Activated B cell treated with CpG ODN at 0.5 μM for 24 hours (primary cell): ENCODE results near the gene FGFR1OP2. TPM values are rescaled to one million over a fixed set of nuclear protein-coding genes. Genes with fewer than 3 reads are reported as not detected.

ENCODE experiments used
- ATAC-seq: fragments of 200-7000 bp; cut with Tn5 transposase; one replicate; pipeline ENCODE4 v1.10.0; 2021; ENCODE audit warnings: low read depth, mild to moderate bottlenecking, moderate library complexity
- CTCF ChIA-PET: fragments of 350-600 bp; sonication (Branson Sonifier 250); formaldehyde crosslinking; loops from one replicate; lab custom pipeline; 2021; ENCODE audit warnings: antibody characterized with exemption; lab: Charles Lee
- POLR2A ChIA-PET: fragments of 350-600 bp; sonication (Branson Sonifier 250); formaldehyde crosslinking; loops from one replicate; lab custom pipeline; 2021; ENCODE audit warnings: antibody characterized with exemption; lab: Charles Lee
- DNase-seq: peaks from one replicate; pipeline ENCODE4 v3.0.0; 2022
- H3K27ac Mint-ChIP-seq: one replicate; pipeline ENCODE4 v1.8.0; 2020; ENCODE audit warnings: mixed read lengths
- H3K27me3 Mint-ChIP-seq: one replicate; pipeline ENCODE4 v1.8.0; 2021; ENCODE audit warnings: mixed read lengths
- H3K36me3 Mint-ChIP-seq: one replicate; pipeline ENCODE4 v1.8.0; 2021; ENCODE audit warnings: low read depth, mixed read lengths
- H3K4me1 Mint-ChIP-seq: one replicate; pipeline ENCODE4 v1.8.0; 2021; ENCODE audit warnings: mixed read lengths
- H3K4me3 Mint-ChIP-seq: one replicate; pipeline ENCODE4 v1.8.0; 2020; ENCODE audit warnings: mild to moderate bottlenecking, mixed read lengths
- H3K9me3 Mint-ChIP-seq: one replicate; pipeline ENCODE4 v1.8.0; 2020; ENCODE audit warnings: mixed read lengths
- intact Hi-C: fragments of 100-400 bp; cut with micrococcal nuclease; formaldehyde crosslinking; loops from one replicate; pipeline ENCODE4 v1.15.1; 2024
- total RNA-seq: library from RNA; stranded (reverse); gene quantifications from 2 replicates; pipeline ENCODE4 v1.2.3, GENCODE V29; 2022
- TF ChIP-seq, protein P1 (sequence below): fragments of 200-600 bp; IDR thresholded peaks from one replicate; pipeline ENCODE4 v1.8.0; 2022; ENCODE audit warnings: antibody characterized with exemption, mild to moderate bottlenecking

The FGFR1OP2 gene
- total RNA-seq, 1 donor from 2014 or later, result 45.0 TPM

- TF ChIP-seq, protein P1, sequence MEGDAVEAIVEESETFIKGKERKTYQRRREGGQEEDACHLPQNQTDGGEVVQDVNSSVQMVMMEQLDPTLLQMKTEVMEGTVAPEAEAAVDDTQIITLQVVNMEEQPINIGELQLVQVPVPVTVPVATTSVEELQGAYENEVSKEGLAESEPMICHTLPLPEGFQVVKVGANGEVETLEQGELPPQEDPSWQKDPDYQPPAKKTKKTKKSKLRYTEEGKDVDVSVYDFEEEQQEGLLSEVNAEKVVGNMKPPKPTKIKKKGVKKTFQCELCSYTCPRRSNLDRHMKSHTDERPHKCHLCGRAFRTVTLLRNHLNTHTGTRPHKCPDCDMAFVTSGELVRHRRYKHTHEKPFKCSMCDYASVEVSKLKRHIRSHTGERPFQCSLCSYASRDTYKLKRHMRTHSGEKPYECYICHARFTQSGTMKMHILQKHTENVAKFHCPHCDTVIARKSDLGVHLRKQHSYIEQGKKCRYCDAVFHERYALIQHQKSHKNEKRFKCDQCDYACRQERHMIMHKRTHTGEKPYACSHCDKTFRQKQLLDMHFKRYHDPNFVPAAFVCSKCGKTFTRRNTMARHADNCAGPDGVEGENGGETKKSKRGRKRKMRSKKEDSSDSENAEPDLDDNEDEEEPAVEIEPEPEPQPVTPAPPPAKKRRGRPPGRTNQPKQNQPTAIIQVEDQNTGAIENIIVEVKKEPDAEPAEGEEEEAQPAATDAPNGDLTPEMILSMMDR, result no peak
- H3K27me3 Mint-ChIP-seq, result no peaks in the 10 kb centered on the region
- ATAC-seq (no peak), DNase-seq (no peak)
- ChIA-PET POLR2A (no interaction called here), CTCF (no interaction called here)
- H3K9me3 Mint-ChIP-seq, result no peaks in the 10 kb centered on the region
- H3K27ac Mint-ChIP-seq, result no peak overlapping the region
- intact Hi-C loops, result no loop called here
- H3K4me3 Mint-ChIP-seq, result no peak overlapping the region
- H3K4me1 Mint-ChIP-seq, result peaks cover 3% of the 10 kb centered on the region
- peaks cover 62% of the 10 kb centered on the region for H3K36me3 Mint-ChIP-seq
Measured at GRCh38 chr12:26928661-26929060, 9.6 kb upstream of the FGFR1OP2 start.

DNA sequence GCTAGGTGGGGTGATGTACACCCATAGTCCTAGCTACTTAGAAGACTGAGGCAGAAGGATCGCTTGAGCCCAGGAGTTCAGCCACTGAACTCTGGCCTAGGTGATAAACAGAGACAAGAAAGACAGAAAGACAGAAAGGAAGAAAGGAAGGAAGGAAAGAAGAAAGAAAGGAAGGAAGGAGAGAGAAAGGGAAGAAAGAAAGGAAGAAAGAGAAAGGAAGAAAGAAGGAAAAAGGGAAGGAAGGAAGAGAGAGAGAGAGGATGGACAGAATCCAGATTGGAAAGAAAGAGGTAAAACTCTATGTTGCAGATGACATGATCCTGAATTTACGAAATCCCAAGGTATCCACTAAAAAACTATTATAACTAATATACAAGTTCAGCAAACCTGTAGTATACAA, 8.7 kb upstream of the FGFR1OP2 start:
- Mint-ChIP-seq H3K9me3 (no peaks in the 10 kb centered on the region), H3K27ac (no peak overlapping the region), H3K4me1 (peaks cover 6% of the 10 kb centered on the region), H3K36me3 (peaks cover 58% of the 10 kb centered on the region), H3K27me3 (no peaks in the 10 kb centered on the region), H3K4me3 (no peak overlapping the region)
- CTCF ChIA-PET, result no interaction called here
- POLR2A ChIA-PET, result no interaction called here
- DNase-seq (no peak), ATAC-seq (no peak)
- intact Hi-C loops, result no loop called here
- TF ChIP-seq, protein P1, result no peak

DNA sequence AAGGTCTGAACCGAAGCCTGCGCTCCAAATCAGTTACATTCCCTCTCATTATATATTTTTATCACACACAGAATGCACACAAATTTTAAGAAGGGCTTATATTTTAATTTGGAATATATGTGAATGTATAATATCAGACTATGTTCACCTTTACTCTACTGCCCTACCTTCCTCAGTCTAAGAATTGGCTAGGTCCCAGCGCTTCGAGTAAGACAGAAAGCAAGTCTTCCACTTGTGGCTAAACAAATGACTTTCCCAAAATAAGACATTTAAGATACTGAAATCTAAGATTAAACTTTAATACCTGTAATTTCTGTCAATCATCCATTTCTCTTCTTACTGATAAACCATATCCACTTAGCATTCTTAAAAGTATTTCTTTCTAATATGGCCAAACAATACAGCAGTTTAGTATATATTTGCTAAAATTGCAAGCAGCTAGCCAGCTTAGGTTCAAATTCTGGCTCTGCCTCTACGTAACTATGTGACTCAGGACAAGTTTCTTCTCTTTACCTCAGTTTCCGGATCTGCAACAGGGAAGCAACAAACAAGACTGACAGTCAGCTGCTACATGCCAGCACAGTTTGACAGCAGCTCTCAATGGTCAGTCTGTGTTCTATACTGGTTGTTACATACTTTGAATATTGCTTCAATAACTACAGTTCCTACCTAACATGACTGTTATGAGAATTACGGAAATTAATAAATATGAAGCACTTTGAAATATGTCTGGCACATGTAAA, 2.5 kb upstream of the FGFR1OP2 start:
- ATAC-seq (no peak), DNase-seq (no peak)
- peak overlapping the region; percentile 2 for H3K4me3 Mint-ChIP-seq
- intact Hi-C loops, result loop anchor here (5.0 to 10.0 kb wide), 4 partner anchors 89 to 639 kb away; no protein-coding TSS in a partner anchor
- H3K27me3 Mint-ChIP-seq, result no peaks in the 10 kb centered on the region
- H3K9me3 Mint-ChIP-seq, result no peaks in the 10 kb centered on the region
- H3K4me1 Mint-ChIP-seq, result peaks cover 50% of the 10 kb centered on the region
- POLR2A ChIA-PET, result interaction anchor here (0.7 kb wide), 1 partner anchor 78 kb away, joined by 3 read pairs; no protein-coding TSS in a partner anchor
- TF ChIP-seq, protein P1, result no peak
- H3K36me3 Mint-ChIP-seq, result peaks cover 44% of the 10 kb centered on the region
- CTCF ChIA-PET, result no interaction called here
- no peak overlapping the region for H3K27ac Mint-ChIP-seq

GRCh38 chr12:26936559-26937442, 1.5 kb upstream of the FGFR1OP2 start:
- intact Hi-C loops, result loop anchor here (5.0 to 10.0 kb wide), 4 partner anchors 90 to 640 kb away; no protein-coding TSS in a partner anchor
- H3K4me1 Mint-ChIP-seq, result peaks cover 60% of the 10 kb centered on the region
- no peak for ATAC-seq
- peak overlapping the region; percentile 99 for H3K27ac Mint-ChIP-seq
- CTCF ChIA-PET, result interaction anchor here (0.9 kb wide), 1 partner anchor 10 kb away, joined by 3 read pairs; no protein-coding TSS in a partner anchor
- no peaks in the 10 kb centered on the region for H3K9me3 Mint-ChIP-seq
- H3K27me3 Mint-ChIP-seq, result no peaks in the 10 kb centered on the region
- H3K36me3 Mint-ChIP-seq, result peaks cover 40% of the 10 kb centered on the region
- H3K4me3 Mint-ChIP-seq, result peak overlapping the region; percentile 99
- TF ChIP-seq, protein P1, result no peak
- no peak for DNase-seq
- POLR2A ChIA-PET, result interaction anchor here (0.6 to 1.2 kb wide), 4 partner anchors 77 to 120 kb away, joined by 3 read pairs; partner anchors contain the start of genes ITPR2 and MED21
